Thyroid gland (tissue), 4 donors: Measurements from ENCODE around the gene MITF.

Source experiments
- POLR2A ChIP-seq, 2 donors: fragments of 450-650 bp; IDR thresholded peaks; one replicate each; pipeline ENCODE4 v1.6.1; 2017; ENCODE audit warnings: antibody characterized with exemption in 2 of 2, mild to moderate bottlenecking in 2 of 2, moderate library complexity in 1 of 2
- TF ChIP-seq, protein P1 (sequence below), 6 experiments: fragments of 200-600 bp in 3 of 6; fragments of 450-650 bp in 3 of 6; sonication (generic) in 3 of 6; IDR thresholded peaks; one replicate each; pipeline ENCODE4 v1.5.1; 2016 to 2019; ENCODE audit warnings: antibody characterized with exemption in 6 of 6, mild to moderate bottlenecking in 2 of 6, inconsistent platforms in 1 of 6, moderate library complexity in 1 of 6

DNA sequence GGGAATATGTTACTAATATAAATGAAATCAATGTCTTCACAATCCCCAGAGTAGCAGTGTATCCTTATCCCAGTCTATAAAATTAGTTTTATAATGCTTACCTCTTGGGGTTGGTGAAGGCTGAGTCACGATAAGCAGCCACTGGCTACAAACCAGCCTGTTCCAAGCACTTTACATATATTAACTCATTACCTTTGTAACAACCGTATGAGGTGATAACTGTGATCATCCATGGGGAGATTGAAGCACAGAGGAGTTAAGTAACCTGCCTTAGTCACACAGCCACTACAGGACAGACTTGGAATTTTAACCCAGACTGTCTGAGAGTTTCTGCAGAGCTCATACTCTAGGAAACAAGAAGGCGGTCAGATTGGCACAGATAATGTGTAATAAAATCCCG, 43.3 kb upstream of the MITF start:
- TF ChIP-seq, protein P1, sequence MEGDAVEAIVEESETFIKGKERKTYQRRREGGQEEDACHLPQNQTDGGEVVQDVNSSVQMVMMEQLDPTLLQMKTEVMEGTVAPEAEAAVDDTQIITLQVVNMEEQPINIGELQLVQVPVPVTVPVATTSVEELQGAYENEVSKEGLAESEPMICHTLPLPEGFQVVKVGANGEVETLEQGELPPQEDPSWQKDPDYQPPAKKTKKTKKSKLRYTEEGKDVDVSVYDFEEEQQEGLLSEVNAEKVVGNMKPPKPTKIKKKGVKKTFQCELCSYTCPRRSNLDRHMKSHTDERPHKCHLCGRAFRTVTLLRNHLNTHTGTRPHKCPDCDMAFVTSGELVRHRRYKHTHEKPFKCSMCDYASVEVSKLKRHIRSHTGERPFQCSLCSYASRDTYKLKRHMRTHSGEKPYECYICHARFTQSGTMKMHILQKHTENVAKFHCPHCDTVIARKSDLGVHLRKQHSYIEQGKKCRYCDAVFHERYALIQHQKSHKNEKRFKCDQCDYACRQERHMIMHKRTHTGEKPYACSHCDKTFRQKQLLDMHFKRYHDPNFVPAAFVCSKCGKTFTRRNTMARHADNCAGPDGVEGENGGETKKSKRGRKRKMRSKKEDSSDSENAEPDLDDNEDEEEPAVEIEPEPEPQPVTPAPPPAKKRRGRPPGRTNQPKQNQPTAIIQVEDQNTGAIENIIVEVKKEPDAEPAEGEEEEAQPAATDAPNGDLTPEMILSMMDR (IDR thresholded peaks at IDR 0.05): no peak
- no peak for TF ChIP-seq POLR2A (IDR thresholded peaks at IDR 0.05)
